Fibroblast of peridontal ligament (primary cell): ENCODE data around the gene SF3B5.
"Not testable (repeated sequence)": the region's sequence is repeated elsewhere in the genome, so short reads cannot be mapped to it uniquely, and the experiment has no call there.

Source experiments
- DNase-seq: peaks from one replicate; pipeline ENCODE4 v3.0.0-alpha.2; 2010; ENCODE audit errors: extremely low read depth

Gene SF3B5

GRCh38 chr6:144095134-144096002 is at the start of gene SF3B5:
Gene SF3B5 (minus strand): TSS chr6:144095573. CDS start chr6:144095497, 76 bp downstream.
- peak; percentile 100 for DNase-seq

- DNase-seq, result no peak
These were observed 49.6 kb upstream of the SF3B5 start for GRCh38 chr6:144144996-144145395.

GRCh38 chr6:144143878-144144277 is 48.5 kb upstream of the SF3B5 start:
- DNase-seq, result no peak

DNA sequence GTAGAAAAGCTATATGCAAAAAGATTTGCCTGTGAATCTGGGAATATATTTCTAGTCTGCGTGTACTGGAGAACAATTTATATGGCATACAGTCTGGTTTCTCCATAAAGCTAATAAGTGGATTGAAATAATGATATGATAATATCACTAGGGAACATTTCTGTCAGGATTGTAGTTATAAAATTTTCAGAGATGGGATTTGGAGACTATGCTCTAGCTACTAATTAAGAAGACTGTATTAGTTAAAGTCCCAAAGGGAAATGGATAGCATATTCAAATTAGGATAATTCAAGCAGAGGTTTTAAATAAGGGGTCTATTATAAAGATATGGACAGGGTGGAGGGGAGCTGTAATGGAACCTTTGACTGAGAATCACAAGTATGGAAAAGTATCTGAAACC is 47.7 kb upstream of the SF3B5 start:
- no peak for DNase-seq

GRCh38 chr6:144141470-144141869 is 46.1 kb upstream of the SF3B5 start:
- no peak for DNase-seq

GRCh38 chr6:144140867-144141266 is 45.5 kb upstream of the SF3B5 start:
- no peak for DNase-seq

- DNase-seq, result no peak
These were observed 44.4 kb upstream of the SF3B5 start for GRCh38 chr6:144139817-144140216.

- no peak for DNase-seq
These were observed 43.2 kb upstream of the SF3B5 start for GRCh38 chr6:144138542-144138941.

- DNase-seq, result no peak
These were observed 39.4 kb upstream of the SF3B5 start for GRCh38 chr6:144134737-144135136.

DNA sequence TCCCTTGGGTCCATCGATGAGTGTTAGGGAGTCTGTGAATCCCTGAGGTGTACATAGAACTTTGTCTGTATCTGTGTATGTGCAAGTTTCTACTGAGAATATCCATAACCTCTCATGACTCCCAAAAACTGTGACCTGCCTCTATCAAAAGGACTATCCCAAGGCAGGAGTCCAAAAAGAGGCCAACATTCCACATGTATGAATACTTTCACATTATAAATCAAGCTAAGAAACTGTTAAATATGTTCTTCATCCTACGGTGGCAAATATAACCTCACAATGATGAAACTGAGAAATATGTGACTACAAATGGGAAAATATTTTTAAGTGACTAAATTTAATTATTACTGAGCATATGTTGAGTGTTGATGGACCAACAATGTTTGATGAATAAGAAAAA is 38.8 kb upstream of the SF3B5 start:
- no peak for DNase-seq

GRCh38 chr6:144133225-144133821 is 38.0 kb upstream of the SF3B5 start:
- no peak for DNase-seq

- DNase-seq, result not testable (repeated sequence)
These were observed 36.9 kb upstream of the SF3B5 start for GRCh38 chr6:144132167-144132690.

DNA sequence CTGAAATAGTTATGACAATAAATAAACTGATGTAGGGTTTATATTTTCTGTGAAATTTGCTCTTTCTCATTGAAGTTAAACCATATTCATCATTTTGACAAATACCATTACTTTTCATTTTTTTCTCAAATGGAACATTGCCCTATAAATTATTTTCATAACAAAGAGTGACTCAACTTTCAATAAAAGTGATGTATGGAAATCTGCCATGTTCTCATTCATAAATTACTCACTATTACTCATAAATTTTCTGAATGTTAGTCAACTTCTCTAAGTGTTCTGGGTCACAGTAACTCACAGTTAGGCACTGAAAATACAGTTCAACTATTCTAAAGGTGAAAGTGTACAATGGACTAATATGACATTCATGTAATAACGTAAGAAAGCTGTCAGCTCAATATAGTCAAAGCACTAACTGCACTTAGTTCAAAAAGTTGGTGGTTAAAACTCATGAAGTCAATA is 35.9 kb upstream of the SF3B5 start:
- DNase-seq, result peak; percentile 14

DNA sequence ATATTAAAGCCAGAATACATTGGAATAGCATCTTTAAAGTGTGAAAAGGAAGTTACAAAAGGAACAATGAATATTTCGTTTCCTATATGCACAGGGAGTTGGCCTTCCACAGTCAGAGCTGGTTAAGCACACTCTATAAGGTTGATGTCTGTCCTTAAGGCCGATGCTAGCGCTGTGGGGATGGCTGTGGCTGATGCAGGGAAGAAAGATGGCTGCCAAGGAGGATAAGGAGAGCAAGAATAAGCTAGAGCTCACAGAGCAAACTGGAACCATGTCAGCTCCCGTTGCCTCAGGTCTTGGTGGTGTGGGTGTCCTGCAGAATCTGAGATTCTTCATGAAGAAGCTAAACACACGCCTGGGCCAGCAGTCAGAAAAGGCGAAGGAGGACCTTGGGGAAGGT is 34.1 kb upstream of the SF3B5 start:
- no peak for DNase-seq

GRCh38 chr6:144127097-144127496 is 31.7 kb upstream of the SF3B5 start:
- no peak for DNase-seq

DNA sequence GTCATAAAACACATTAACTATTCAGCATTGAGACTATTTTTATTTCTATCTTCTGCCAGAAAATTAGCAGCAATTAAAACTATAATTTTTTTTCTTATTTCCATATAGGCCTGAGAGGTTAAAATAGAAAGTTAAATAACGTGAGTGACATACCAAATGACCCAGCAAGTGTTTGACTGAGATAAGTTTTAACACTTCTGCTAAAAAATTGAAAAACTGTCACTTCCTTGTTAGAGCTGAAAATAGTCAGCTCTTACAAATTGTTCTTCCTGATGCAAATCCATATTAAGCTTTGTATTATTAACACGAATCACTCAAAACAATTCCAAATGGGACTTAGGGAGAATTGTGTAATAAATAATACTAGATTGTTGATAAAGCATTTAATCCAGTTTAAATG is 28.5 kb upstream of the SF3B5 start:
- DNase-seq, result no peak

GRCh38 chr6:144123421-144123820 is 28.0 kb upstream of the SF3B5 start:
- no peak for DNase-seq

DNA sequence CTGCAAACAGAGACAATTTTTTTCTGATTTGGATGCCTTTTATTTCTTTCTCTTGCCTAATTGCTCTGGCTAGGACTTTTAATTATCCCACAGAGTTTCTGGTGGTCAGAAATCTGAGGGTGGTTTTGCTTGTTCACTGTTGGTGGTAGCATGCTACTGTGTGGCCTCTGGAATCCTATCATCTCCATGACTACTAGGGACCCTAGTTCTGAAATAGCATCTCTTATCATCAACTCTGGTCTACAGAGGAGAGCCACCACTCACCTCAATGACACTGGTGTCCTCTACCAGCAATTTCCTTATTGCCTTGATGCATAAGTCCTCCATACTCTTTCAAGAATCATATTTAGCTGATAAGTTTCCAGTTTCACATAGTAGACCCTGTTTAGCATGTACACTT is 27.5 kb upstream of the SF3B5 start:
- DNase-seq, result no peak

- no peak for DNase-seq
These were observed 24.0 kb upstream of the SF3B5 start for GRCh38 chr6:144119376-144119775.

DNA sequence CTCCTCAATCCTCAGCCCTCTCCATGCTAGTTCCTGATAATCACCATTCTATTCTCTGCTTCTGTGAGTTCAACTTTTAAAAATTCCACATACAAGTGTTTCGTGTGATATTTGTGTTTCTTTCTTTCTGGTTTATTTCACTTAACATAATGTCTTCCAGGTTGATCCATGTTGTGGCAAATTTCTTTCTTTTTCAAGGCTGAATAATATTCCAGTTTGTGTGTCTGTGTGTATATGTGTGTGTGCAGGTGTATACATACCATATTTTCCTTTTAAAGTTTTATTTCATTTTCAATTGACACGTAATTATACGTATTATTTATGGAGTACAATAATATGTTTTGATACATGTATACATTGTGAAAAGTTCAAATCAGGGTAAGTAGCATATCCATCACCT is 19.8 kb upstream of the SF3B5 start:
- no peak for DNase-seq

DNA sequence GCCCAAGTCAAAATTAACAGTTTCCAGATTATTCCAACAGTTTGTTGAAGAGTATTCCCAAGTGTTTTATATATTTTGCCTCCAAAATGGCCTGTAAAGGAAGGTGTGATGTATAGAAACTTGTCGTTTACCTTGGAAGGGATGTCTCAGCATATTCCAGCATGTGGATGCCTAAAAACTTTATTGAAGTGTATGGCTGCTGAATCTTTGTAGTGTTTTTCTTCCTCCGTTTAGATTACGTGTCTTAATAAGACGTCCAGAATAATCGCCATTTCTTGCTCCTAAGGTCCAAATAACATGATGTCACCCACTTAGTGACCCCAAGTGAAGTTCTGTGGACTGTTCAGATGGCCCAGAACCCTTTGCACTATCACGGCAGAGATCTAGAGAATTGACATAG is 18.0 kb upstream of the SF3B5 start:
- DNase-seq, result no peak

GRCh38 chr6:144110210-144110609 is 14.8 kb upstream of the SF3B5 start:
- no peak for DNase-seq

GRCh38 chr6:144106206-144106605 is 10.8 kb upstream of the SF3B5 start:
- no peak for DNase-seq
